HepG2 (cell line): Measurements from ENCODE around the gene SLC2A6.

Experiments
- IRF2 ChIP-seq: IDR thresholded peaks from 2 replicates; pipeline ENCODE4 v1.6.1; 2018; ENCODE audit warnings: missing genetic modification reagents, missing compliant biosample characterization
- MXI1 ChIP-seq: IDR thresholded peaks from 3 replicates; pipeline ENCODE4 v1.6.1; 2012; ENCODE audit warnings: low read depth, low read length, inconsistent platforms, borderline replicate concordance
- POLR2A ChIP-seq, 2 experiments: IDR thresholded peaks; 2 replicates each; pipeline ENCODE4 v1.6.1; 2011; ENCODE audit warnings: low read depth in 2 of 2, low read length in 2 of 2, mild to moderate bottlenecking in 1 of 2, moderate library complexity in 1 of 2; ENCODE audit not compliant: insufficient read depth in 1 of 2
- TRIM24 ChIP-seq: sonication (generic); formaldehyde crosslinking; IDR thresholded peaks from 2 replicates; pipeline ENCODE4 v1.8.0; 2022; ENCODE audit warnings: mild to moderate bottlenecking, missing genetic modification reagents
- ZNF260 ChIP-seq: sonication (generic); formaldehyde crosslinking; IDR thresholded peaks from 2 replicates; pipeline ENCODE4 v1.4.0; 2020; ENCODE audit warnings: missing genetic modification reagents, low read depth, mild to moderate bottlenecking, borderline replicate concordance
- TF ChIP-seq, protein P1 (sequence below): sonication (generic); formaldehyde crosslinking; IDR thresholded peaks from 2 replicates; pipeline ENCODE4 v1.5.0; 2020; ENCODE audit warnings: missing genetic modification reagents
- TF ChIP-seq, protein P2 (sequence below), 2 experiments: IDR thresholded peaks; 2 replicates each; pipeline ENCODE4 v1.6.1; 2011 to 2012; ENCODE audit warnings: low read length in 2 of 2, borderline replicate concordance in 1 of 2, low read depth in 1 of 2, mild to moderate bottlenecking in 1 of 2, moderate library complexity in 1 of 2
- TF ChIP-seq, protein P3 (sequence below): sonication (generic); formaldehyde crosslinking; IDR thresholded peaks from 2 replicates; pipeline ENCODE4 v1.5.0; 2020; ENCODE audit warnings: missing genetic modification reagents
- TF ChIP-seq, protein P4 (sequence below): sonication (generic); formaldehyde crosslinking; IDR thresholded peaks from 2 replicates; pipeline ENCODE4 v1.8.1; 2023; ENCODE audit warnings: missing genetic modification reagents, inconsistent platforms, borderline replicate concordance
- TF ChIP-seq, protein P5 (sequence below): sonication (generic); formaldehyde crosslinking; IDR thresholded peaks from 2 replicates; pipeline ENCODE4 v1.5.0; 2020; ENCODE audit warnings: mild to moderate bottlenecking, missing genetic modification reagents, moderate library complexity
- TF ChIP-seq, protein P6 (sequence below): sonication (generic); formaldehyde crosslinking; IDR thresholded peaks from 2 replicates; pipeline ENCODE4 v1.4.0; 2020; ENCODE audit warnings: missing genetic modification reagents

DNA sequence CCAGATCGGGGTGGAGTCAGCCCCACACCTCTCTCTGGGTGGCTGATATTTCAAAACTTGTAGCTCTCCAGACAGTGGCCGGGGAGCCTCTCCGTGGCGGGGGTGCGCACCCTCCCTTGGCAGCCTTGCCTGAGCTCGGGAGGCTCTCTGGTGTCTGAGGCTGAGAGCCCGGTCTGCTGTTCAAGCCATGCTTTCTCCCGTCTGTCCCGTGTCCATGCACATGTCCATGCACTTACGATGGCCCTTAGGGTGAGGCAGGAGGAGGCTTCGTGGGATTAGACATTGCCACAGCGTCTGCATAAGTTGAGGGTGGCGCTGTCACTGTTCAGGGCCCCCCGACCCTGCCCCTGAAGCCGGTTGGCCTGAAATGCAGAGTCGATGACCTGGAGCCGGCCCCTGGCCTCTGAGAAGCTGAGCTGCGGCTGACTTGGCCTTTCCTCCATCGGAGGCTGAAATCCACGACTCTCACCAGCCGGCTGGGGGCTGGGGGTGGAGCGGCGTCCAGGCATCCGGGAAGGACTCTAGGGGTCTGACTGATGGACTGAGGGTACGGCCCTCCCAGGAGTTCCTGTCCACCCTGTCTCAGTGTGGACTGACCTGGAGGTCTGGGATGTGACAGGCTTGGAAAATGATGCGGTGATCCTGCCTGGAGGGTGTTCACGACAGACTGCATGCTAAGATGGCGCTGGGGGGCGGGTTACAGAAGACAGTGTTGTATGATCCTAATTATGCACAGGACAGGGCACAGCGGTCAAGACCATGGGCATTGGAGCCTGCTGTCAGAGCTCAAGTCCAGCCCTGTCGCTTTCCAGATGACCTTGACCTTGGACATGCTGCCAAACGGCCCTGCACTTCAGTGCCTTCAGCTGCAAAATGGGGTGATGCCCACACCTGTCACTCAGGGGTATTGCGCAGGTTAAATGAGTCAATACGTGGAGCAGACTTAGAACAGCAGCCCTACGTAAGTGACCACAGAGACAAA, 18.3 kb upstream of the SLC2A6 start:
- TF ChIP-seq TRIM24 (CRISPR knock-in tag), result no peak
- TF ChIP-seq, protein P1, sequence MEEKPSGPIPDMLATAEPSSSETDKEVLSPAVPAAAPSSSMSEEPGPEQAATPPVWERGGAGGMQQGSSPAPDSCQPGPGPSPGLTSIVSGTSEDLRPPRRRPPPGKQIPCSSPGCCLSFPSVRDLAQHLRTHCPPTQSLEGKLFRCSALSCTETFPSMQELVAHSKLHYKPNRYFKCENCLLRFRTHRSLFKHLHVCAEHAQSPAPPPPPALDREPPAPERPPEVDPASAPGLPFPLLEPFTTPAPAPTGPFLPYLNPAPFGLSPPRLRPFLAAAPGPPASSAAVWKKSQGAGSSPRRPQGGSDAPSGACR, result no peak
- TF ChIP-seq IRF2 (CRISPR knock-in tag), result no peak
- TF ChIP-seq, protein P2, sequence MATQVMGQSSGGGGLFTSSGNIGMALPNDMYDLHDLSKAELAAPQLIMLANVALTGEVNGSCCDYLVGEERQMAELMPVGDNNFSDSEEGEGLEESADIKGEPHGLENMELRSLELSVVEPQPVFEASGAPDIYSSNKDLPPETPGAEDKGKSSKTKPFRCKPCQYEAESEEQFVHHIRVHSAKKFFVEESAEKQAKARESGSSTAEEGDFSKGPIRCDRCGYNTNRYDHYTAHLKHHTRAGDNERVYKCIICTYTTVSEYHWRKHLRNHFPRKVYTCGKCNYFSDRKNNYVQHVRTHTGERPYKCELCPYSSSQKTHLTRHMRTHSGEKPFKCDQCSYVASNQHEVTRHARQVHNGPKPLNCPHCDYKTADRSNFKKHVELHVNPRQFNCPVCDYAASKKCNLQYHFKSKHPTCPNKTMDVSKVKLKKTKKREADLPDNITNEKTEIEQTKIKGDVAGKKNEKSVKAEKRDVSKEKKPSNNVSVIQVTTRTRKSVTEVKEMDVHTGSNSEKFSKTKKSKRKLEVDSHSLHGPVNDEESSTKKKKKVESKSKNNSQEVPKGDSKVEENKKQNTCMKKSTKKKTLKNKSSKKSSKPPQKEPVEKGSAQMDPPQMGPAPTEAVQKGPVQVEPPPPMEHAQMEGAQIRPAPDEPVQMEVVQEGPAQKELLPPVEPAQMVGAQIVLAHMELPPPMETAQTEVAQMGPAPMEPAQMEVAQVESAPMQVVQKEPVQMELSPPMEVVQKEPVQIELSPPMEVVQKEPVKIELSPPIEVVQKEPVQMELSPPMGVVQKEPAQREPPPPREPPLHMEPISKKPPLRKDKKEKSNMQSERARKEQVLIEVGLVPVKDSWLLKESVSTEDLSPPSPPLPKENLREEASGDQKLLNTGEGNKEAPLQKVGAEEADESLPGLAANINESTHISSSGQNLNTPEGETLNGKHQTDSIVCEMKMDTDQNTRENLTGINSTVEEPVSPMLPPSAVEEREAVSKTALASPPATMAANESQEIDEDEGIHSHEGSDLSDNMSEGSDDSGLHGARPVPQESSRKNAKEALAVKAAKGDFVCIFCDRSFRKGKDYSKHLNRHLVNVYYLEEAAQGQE (IDR thresholded peaks at IDR 0.05; ENCODE audit: borderline replicate concordance in 1 of 2, low read depth in 1 of 2, low read length in 2 of 2), result no peak
- TF ChIP-seq POLR2A (IDR thresholded peaks at IDR 0.05; ENCODE audit: insufficient read depth in 1 of 2, low read depth in 2 of 2, low read length in 2 of 2), result no peak
- TF ChIP-seq, protein P3, sequence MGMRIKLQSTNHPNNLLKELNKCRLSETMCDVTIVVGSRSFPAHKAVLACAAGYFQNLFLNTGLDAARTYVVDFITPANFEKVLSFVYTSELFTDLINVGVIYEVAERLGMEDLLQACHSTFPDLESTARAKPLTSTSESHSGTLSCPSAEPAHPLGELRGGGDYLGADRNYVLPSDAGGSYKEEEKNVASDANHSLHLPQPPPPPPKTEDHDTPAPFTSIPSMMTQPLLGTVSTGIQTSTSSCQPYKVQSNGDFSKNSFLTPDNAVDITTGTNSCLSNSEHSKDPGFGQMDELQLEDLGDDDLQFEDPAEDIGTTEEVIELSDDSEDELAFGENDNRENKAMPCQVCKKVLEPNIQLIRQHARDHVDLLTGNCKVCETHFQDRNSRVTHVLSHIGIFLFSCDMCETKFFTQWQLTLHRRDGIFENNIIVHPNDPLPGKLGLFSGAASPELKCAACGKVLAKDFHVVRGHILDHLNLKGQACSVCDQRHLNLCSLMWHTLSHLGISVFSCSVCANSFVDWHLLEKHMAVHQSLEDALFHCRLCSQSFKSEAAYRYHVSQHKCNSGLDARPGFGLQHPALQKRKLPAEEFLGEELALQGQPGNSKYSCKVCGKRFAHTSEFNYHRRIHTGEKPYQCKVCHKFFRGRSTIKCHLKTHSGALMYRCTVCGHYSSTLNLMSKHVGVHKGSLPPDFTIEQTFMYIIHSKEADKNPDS (CRISPR knock-in tag), result no peak
- no peak for TF ChIP-seq ZNF260 (CRISPR knock-in tag)
- TF ChIP-seq, protein P4, sequence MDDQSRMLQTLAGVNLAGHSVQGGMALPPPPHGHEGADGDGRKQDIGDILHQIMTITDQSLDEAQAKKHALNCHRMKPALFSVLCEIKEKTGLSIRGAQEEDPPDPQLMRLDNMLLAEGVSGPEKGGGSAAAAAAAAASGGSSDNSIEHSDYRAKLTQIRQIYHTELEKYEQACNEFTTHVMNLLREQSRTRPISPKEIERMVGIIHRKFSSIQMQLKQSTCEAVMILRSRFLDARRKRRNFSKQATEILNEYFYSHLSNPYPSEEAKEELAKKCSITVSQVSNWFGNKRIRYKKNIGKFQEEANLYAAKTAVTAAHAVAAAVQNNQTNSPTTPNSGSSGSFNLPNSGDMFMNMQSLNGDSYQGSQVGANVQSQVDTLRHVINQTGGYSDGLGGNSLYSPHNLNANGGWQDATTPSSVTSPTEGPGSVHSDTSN (CRISPR knock-in tag), result no peak
- TF ChIP-seq, protein P5, sequence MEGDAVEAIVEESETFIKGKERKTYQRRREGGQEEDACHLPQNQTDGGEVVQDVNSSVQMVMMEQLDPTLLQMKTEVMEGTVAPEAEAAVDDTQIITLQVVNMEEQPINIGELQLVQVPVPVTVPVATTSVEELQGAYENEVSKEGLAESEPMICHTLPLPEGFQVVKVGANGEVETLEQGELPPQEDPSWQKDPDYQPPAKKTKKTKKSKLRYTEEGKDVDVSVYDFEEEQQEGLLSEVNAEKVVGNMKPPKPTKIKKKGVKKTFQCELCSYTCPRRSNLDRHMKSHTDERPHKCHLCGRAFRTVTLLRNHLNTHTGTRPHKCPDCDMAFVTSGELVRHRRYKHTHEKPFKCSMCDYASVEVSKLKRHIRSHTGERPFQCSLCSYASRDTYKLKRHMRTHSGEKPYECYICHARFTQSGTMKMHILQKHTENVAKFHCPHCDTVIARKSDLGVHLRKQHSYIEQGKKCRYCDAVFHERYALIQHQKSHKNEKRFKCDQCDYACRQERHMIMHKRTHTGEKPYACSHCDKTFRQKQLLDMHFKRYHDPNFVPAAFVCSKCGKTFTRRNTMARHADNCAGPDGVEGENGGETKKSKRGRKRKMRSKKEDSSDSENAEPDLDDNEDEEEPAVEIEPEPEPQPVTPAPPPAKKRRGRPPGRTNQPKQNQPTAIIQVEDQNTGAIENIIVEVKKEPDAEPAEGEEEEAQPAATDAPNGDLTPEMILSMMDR (CRISPR knock-in tag), result no peak
- TF ChIP-seq MXI1, result no peak
- TF ChIP-seq, protein P6, sequence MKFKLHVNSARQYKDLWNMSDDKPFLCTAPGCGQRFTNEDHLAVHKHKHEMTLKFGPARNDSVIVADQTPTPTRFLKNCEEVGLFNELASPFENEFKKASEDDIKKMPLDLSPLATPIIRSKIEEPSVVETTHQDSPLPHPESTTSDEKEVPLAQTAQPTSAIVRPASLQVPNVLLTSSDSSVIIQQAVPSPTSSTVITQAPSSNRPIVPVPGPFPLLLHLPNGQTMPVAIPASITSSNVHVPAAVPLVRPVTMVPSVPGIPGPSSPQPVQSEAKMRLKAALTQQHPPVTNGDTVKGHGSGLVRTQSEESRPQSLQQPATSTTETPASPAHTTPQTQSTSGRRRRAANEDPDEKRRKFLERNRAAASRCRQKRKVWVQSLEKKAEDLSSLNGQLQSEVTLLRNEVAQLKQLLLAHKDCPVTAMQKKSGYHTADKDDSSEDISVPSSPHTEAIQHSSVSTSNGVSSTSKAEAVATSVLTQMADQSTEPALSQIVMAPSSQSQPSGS (CRISPR knock-in tag), result no peak
